Activated CD8-positive, alpha-beta memory T cell treated with anti-CD3 and anti-CD28 coated beads, Interleukin-2, amount 10 ng/mL, durations not matched to agents 7 days and 5 days (primary cell): ENCODE results near the gene EPSTI1. TPM values are rescaled to one million over a fixed set of nuclear protein-coding genes. Genes with fewer than 3 reads are reported as not detected.
A peak's percentile ranks its signal among the peaks of the same experiment; 100 is the strongest.

ENCODE experiments used
- ATAC-seq: fragments of 150-1000 bp; cut with Tn5 transposase; one replicate; pipeline ENCODE4 v1.10.0; 2021; ENCODE audit warnings: moderate library complexity
- CTCF ChIA-PET: fragments of 350-600 bp; sonication (Branson Sonifier 250); formaldehyde crosslinking; loops from one replicate; lab custom pipeline; 2021; ENCODE audit warnings: antibody characterized with exemption; lab: Charles Lee
- DNase-seq: peaks from one replicate; pipeline ENCODE4 v3.0.0-alpha.2; 2020
- H3K27ac Mint-ChIP-seq: one replicate; pipeline ENCODE4 v1.8.0; 2021; ENCODE audit warnings: mild to moderate bottlenecking, mixed read lengths
- H3K27me3 Mint-ChIP-seq: one replicate; pipeline ENCODE4 v1.8.0; 2021; ENCODE audit warnings: mixed read lengths
- H3K36me3 Mint-ChIP-seq: one replicate; pipeline ENCODE4 v1.8.0; 2021; ENCODE audit warnings: mild to moderate bottlenecking, mixed read lengths
- H3K4me1 Mint-ChIP-seq: one replicate; pipeline ENCODE4 v1.8.0; 2021; ENCODE audit warnings: mixed read lengths
- H3K4me3 Mint-ChIP-seq: one replicate; pipeline ENCODE4 v1.8.0; 2021; ENCODE audit warnings: mild to moderate bottlenecking, moderate library complexity, mixed read lengths
- H3K9me3 Mint-ChIP-seq: one replicate; pipeline ENCODE4 v1.8.0; 2022; ENCODE audit warnings: low read depth, mixed read lengths
- total RNA-seq, 2 experiments: library from RNA; stranded (reverse); gene quantifications; one replicate each; pipeline ENCODE4 v1.2.3, GENCODE V29; 2021

EPSTI1 gene
- total RNA-seq, 2 experiments from 2014 or later = 71.3 to 150 TPM

- H3K4me1 Mint-ChIP-seq = peaks cover 48% of the 10 kb centered on the region
- H3K9me3 Mint-ChIP-seq = no peaks in the 10 kb centered on the region
- H3K27ac Mint-ChIP-seq = no peak overlapping the region
- ATAC-seq = no peak
- CTCF ChIA-PET = interaction anchor here (1.0 kb wide), 1 partner anchor 13 kb away, joined by 3 read pairs; no protein-coding TSS in a partner anchor
- no peak for DNase-seq
- H3K36me3 Mint-ChIP-seq = peaks cover 78% of the 10 kb centered on the region
- H3K27me3 Mint-ChIP-seq = no peaks in the 10 kb centered on the region
- H3K4me3 Mint-ChIP-seq = no peak overlapping the region
Measured at GRCh38 chr13:42981317-42981716, 10.7 kb downstream of the EPSTI1 start.

GRCh38 chr13:42977219-42977659 is 14.8 kb downstream of the EPSTI1 start:
- H3K36me3 Mint-ChIP-seq = peaks cover 63% of the 10 kb centered on the region
- no peaks in the 10 kb centered on the region for H3K9me3 Mint-ChIP-seq
- ATAC-seq (no peak), DNase-seq (no peak)
- H3K4me3 Mint-ChIP-seq = no peak overlapping the region
- no peak overlapping the region for H3K27ac Mint-ChIP-seq
- CTCF ChIA-PET = interaction anchor here (0.6 to 0.8 kb wide), 2 partner anchors 9 kb away, joined by 3 read pairs; no protein-coding TSS in a partner anchor
- H3K27me3 Mint-ChIP-seq = no peaks in the 10 kb centered on the region
- peaks cover 22% of the 10 kb centered on the region for H3K4me1 Mint-ChIP-seq

GRCh38 chr13:42976066-42976465 is 16.0 kb downstream of the EPSTI1 start:
- H3K9me3 Mint-ChIP-seq = no peaks in the 10 kb centered on the region
- peaks cover 55% of the 10 kb centered on the region for H3K36me3 Mint-ChIP-seq
- CTCF ChIA-PET = no interaction called here
- no peak for ATAC-seq
- peaks cover 25% of the 10 kb centered on the region for H3K4me1 Mint-ChIP-seq
- no peaks in the 10 kb centered on the region for H3K27me3 Mint-ChIP-seq
- H3K4me3 Mint-ChIP-seq = no peak overlapping the region
- no peak overlapping the region for H3K27ac Mint-ChIP-seq
- no peak for DNase-seq

GRCh38 chr13:42973581-42973980 is 18.5 kb downstream of the EPSTI1 start:
- peaks cover 38% of the 10 kb centered on the region for H3K4me1 Mint-ChIP-seq
- H3K27me3 Mint-ChIP-seq = no peaks in the 10 kb centered on the region
- no peaks in the 10 kb centered on the region for H3K9me3 Mint-ChIP-seq
- H3K27ac Mint-ChIP-seq = no peak overlapping the region
- H3K36me3 Mint-ChIP-seq = peaks cover 55% of the 10 kb centered on the region
- CTCF ChIA-PET = no interaction called here
- DNase-seq (no peak), ATAC-seq (no peak)
- no peak overlapping the region for H3K4me3 Mint-ChIP-seq

GRCh38 chr13:42971691-42972347 is 20.2 kb downstream of the EPSTI1 start:
- DNase-seq = no peak
- peaks cover 31% of the 10 kb centered on the region for H3K4me1 Mint-ChIP-seq
- no peak overlapping the region for H3K27ac Mint-ChIP-seq
- no peaks in the 10 kb centered on the region for H3K27me3 Mint-ChIP-seq
- CTCF ChIA-PET = interaction anchor here (0.9 to 1.9 kb wide), 6 partner anchors 11 to 161 kb away, joined by 3 to 15 read pairs (median 4); partner anchors contain the start of gene EPSTI1
- no peaks in the 10 kb centered on the region for H3K9me3 Mint-ChIP-seq
- H3K4me3 Mint-ChIP-seq = no peak overlapping the region
- peaks cover 53% of the 10 kb centered on the region for H3K36me3 Mint-ChIP-seq
- ATAC-seq = no peak

GRCh38 chr13:42970824-42971690 is 21.0 kb downstream of the EPSTI1 start:
- Mint-ChIP-seq H3K4me1 (peaks cover 30% of the 10 kb centered on the region), H3K27me3 (no peaks in the 10 kb centered on the region), H3K9me3 (no peaks in the 10 kb centered on the region), H3K4me3 (no peak overlapping the region), H3K27ac (peak overlapping the region; percentile 62), H3K36me3 (peaks cover 50% of the 10 kb centered on the region)
- CTCF ChIA-PET = interaction anchor here (1.0 to 1.9 kb wide), 4 partner anchors 10 to 162 kb away, joined by 3 to 15 read pairs (median 7); partner anchors contain the start of gene EPSTI1
- peak; percentile 86 for ATAC-seq
- DNase-seq = peak; percentile 68

- Mint-ChIP-seq H3K27ac (no peak overlapping the region), H3K27me3 (no peaks in the 10 kb centered on the region), H3K36me3 (peaks cover 48% of the 10 kb centered on the region), H3K4me1 (peaks cover 27% of the 10 kb centered on the region), H3K4me3 (no peak overlapping the region), H3K9me3 (no peaks in the 10 kb centered on the region)
- DNase-seq (peak; percentile 83), ATAC-seq (peak; percentile 89)
- CTCF ChIA-PET = interaction anchor here (0.7 to 1.9 kb wide), 14 partner anchors 8 to 835 kb away, joined by 3 to 8 read pairs (median 4); partner anchors contain the start of gene EPSTI1
Measured at GRCh38 chr13:42969565-42970172, 22.4 kb downstream of the EPSTI1 start.

- Mint-ChIP-seq H3K27ac (no peak overlapping the region), H3K36me3 (peaks cover 51% of the 10 kb centered on the region), H3K4me1 (peaks cover 27% of the 10 kb centered on the region), H3K27me3 (no peaks in the 10 kb centered on the region), H3K9me3 (no peaks in the 10 kb centered on the region), H3K4me3 (no peak overlapping the region)
- ATAC-seq (no peak), DNase-seq (no peak)
- CTCF ChIA-PET = interaction anchor here (0.7 to 1.9 kb wide), 13 partner anchors 8 to 1451 kb away, joined by 3 to 6 read pairs (median 4); partner anchors contain the start of gene EPSTI1
Measured at GRCh38 chr13:42968906-42969305, 23.1 kb downstream of the EPSTI1 start.

GRCh38 chr13:42967660-42968059 is 24.4 kb downstream of the EPSTI1 start:
- H3K9me3 Mint-ChIP-seq = no peaks in the 10 kb centered on the region
- no peak for ATAC-seq
- peaks cover 58% of the 10 kb centered on the region for H3K36me3 Mint-ChIP-seq
- no peak overlapping the region for H3K27ac Mint-ChIP-seq
- no peak for DNase-seq
- H3K4me3 Mint-ChIP-seq = no peak overlapping the region
- peaks cover 27% of the 10 kb centered on the region for H3K4me1 Mint-ChIP-seq
- CTCF ChIA-PET = interaction anchor here (0.7 to 1.3 kb wide), 3 partner anchors 17 to 49 kb away, joined by 3 to 6 read pairs (median 3); no protein-coding TSS in a partner anchor
- H3K27me3 Mint-ChIP-seq = no peaks in the 10 kb centered on the region

- peaks cover 9% of the 10 kb centered on the region for H3K4me1 Mint-ChIP-seq
- DNase-seq = no peak
- no peaks in the 10 kb centered on the region for H3K27me3 Mint-ChIP-seq
- H3K9me3 Mint-ChIP-seq = no peaks in the 10 kb centered on the region
- no peak for ATAC-seq
- H3K36me3 Mint-ChIP-seq = peaks cover 65% of the 10 kb centered on the region
- CTCF ChIA-PET = no interaction called here
- H3K27ac Mint-ChIP-seq = no peak overlapping the region
- no peak overlapping the region for H3K4me3 Mint-ChIP-seq
Measured at GRCh38 chr13:42965281-42965680, 26.8 kb downstream of the EPSTI1 start.

GRCh38 chr13:42964761-42965161 is 27.3 kb downstream of the EPSTI1 start:
- Mint-ChIP-seq H3K9me3 (no peaks in the 10 kb centered on the region), H3K27ac (no peak overlapping the region), H3K36me3 (peaks cover 65% of the 10 kb centered on the region), H3K4me3 (no peak overlapping the region), H3K27me3 (no peaks in the 10 kb centered on the region), H3K4me1 (peaks cover 7% of the 10 kb centered on the region)
- DNase-seq = no peak
- CTCF ChIA-PET = no interaction called here
- no peak for ATAC-seq

GRCh38 chr13:42959615-42960014 is 32.4 kb downstream of the EPSTI1 start:
- Mint-ChIP-seq H3K9me3 (no peaks in the 10 kb centered on the region), H3K27me3 (no peaks in the 10 kb centered on the region), H3K4me1 (no peaks in the 10 kb centered on the region), H3K36me3 (peaks cover 80% of the 10 kb centered on the region), H3K27ac (no peak overlapping the region), H3K4me3 (no peak overlapping the region)
- CTCF ChIA-PET = no interaction called here
- ATAC-seq (no peak), DNase-seq (no peak)

- Mint-ChIP-seq H3K4me3 (no peak overlapping the region), H3K27ac (no peak overlapping the region), H3K27me3 (no peaks in the 10 kb centered on the region), H3K9me3 (no peaks in the 10 kb centered on the region), H3K36me3 (peaks cover 80% of the 10 kb centered on the region), H3K4me1 (no peaks in the 10 kb centered on the region)
- DNase-seq = no peak
- CTCF ChIA-PET = interaction anchor here (1.6 kb wide), 1 partner anchor 14 kb away, joined by 5 read pairs; no protein-coding TSS in a partner anchor
- no peak for ATAC-seq
Measured at GRCh38 chr13:42957881-42958280, 34.2 kb downstream of the EPSTI1 start.
